Naive thymus-derived CD8-positive, alpha-beta T cell (primary cell): ENCODE data around the gene SEPTIN10. TPM values are rescaled to one million over a fixed set of nuclear protein-coding genes. Genes with fewer than 3 reads are reported as not detected.

Source experiments
- ATAC-seq, 2 donors: fragments of 150-1000 bp; cut with Tn5 transposase in 1 of 2; sonication (Bioruptor Pico), chemical (Tn5 transposase) in 1 of 2; 1 replicate in 1 of 2; 2 replicates in 1 of 2; pipeline ENCODE4 v1.10.0; 2021; ENCODE audit warnings: mild to moderate bottlenecking in 2 of 2, moderate library complexity in 2 of 2
- POLR2A ChIA-PET: fragments of 350-600 bp; sonication (Branson Sonifier 250); formaldehyde crosslinking; loops from one replicate; lab custom pipeline; 2021; ENCODE audit warnings: antibody characterized with exemption; lab: Charles Lee
- DNase-seq, 10 donors: peaks; one replicate each; pipeline versions ENCODE4 v3.0.0 to v3.0.0-alpha.2; 2020 to 2022
- H3K27ac Mint-ChIP-seq, 10 donors: one replicate each; pipeline ENCODE4 v1.8.0; 2020 to 2022; ENCODE audit warnings: mild to moderate bottlenecking in 10 of 10, mixed read lengths in 10 of 10, moderate library complexity in 4 of 10, inconsistent platforms in 1 of 10
- H3K27me3 Mint-ChIP-seq, 5 donors: one replicate each; pipeline ENCODE4 v1.8.0; 2021 to 2022; ENCODE audit warnings: mixed read lengths in 5 of 5
- H3K36me3 Mint-ChIP-seq, 3 donors: one replicate each; pipeline ENCODE4 v1.8.0; 2020 to 2022; ENCODE audit warnings: mixed read lengths in 3 of 3, mild to moderate bottlenecking in 2 of 3, inconsistent platforms in 1 of 3
- H3K4me1 Mint-ChIP-seq, 4 donors: one replicate each; pipeline ENCODE4 v1.8.0; 2021 to 2022; ENCODE audit warnings: mixed read lengths in 4 of 4
- H3K4me3 Mint-ChIP-seq, 10 donors: one replicate each; pipeline ENCODE4 v1.8.0; 2020 to 2022; ENCODE audit warnings: mild to moderate bottlenecking in 10 of 10, mixed read lengths in 10 of 10, moderate library complexity in 6 of 10, inconsistent platforms in 1 of 10
- H3K9me3 Mint-ChIP-seq, 9 donors: one replicate each; pipeline ENCODE4 v1.8.0; 2020 to 2022; ENCODE audit warnings: mixed read lengths in 9 of 9, mild to moderate bottlenecking in 3 of 9, inconsistent platforms in 1 of 9, moderate library complexity in 1 of 9
- polyA plus RNA-seq, 3 donors: library from polyadenylated mRNA; unstranded; fragments of 300-500 nt; fragmentation: Illumina TruSeq; gene quantifications; one replicate each; pipeline ENCODE4 v1.2.3, GENCODE V29; 2021
- total RNA-seq, 8 experiments: library from RNA in 2 of 8; stranded (reverse) in 2 of 8; gene quantifications; one replicate each; pipeline ENCODE4 v1.2.3 and lab custom pipeline; 2021 to 2026

Gene SEPTIN10
- total and polyA plus RNA-seq, 5 experiments from 2014 or later, result 0.42 TPM; not detected in 4

DNA sequence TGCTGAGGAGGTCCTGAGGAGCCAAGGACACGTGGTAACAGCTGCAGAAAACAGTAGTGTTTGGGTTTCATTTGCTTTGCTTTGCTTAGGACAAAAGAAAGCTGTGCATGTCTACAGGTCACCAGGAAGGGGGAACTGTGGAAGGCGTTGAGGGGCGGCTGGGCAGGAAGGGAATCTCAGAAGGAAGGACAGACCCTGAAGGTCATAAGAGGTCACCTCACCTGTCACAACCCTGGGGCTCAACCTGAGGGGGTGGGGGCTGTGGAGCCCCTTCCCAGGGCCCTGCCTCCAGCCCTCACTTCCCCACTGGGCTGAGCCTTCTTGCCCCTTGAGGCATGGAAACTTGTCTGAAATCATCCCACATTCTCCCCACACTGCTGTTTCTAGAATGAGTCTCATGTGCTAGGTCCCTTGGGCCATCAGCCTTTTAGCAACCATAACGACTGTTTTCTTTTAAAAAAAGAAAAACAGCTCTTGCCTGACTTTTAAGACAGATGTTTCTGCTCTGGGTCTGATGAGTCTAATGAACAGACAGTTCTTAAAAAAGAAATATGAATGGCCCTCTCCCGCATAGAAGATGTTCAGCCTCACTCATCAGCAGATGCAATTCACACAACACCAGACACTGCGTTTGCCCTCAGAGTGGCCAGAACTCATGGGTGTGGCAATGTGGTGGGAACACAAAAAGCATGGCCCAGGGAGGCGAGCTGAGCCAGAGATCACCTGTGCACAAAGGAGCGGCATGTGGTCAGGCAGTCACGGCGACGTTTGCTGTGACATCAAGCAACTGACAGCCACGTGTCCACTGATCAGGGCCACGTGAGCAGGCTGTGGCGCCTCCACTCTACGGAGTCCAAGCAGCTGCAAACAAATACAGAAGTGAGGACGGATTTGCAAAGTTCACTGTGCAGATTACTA, 84.0 kb downstream of the SEPTIN10 start:
- H3K4me1 Mint-ChIP-seq, result peaks cover 0 to 2% (median 0%) of the 10 kb centered on the region in 4 donors
- H3K36me3 Mint-ChIP-seq, result no peaks in the 10 kb centered on the region
- DNase-seq (no peak), ATAC-seq (no peak)
- no peaks in the 10 kb centered on the region for H3K9me3 Mint-ChIP-seq
- H3K27me3 Mint-ChIP-seq, result peaks cover 0 to 7% (median 6%) of the 10 kb centered on the region in 5 donors
- no peak overlapping the region for H3K27ac Mint-ChIP-seq
- POLR2A ChIA-PET, result interaction anchor here (0.5 kb wide), 1 partner anchor 695 kb away, joined by 4 read pairs; no protein-coding TSS in a partner anchor
- no peak overlapping the region for H3K4me3 Mint-ChIP-seq

DNA sequence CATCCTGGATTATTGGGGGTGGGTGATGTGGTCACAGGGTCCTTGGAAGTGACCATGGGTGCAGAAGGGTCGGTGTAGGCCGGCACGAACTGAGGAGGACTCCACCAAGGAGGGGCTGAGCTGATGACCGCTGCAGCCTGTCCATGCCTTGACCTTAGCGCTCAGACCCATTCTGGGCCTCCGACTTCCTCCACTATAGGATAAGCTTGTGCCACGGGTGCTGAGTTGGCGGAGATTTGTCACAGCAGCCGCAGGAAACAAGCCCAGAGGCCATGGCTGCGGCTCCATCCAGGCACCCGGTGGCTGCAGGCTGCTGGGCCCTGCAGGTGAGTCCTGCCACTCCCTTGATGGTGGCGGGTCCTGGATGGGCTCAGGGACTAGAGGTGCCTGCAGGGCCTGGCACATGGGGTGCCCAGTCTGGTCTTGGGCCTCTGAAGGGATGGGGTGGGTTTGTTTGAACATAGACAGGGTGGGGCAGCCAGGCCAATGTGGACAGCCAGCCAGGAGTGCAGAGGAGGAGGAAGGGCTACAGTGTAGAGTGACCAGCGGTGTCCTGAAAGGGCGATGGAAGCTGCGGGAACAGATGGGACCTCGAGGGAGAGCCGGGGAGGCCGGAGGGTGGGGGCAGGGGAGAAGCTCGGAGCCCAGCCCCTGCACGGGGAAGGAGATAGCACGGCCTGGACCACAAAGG, 84.8 kb downstream of the SEPTIN10 start:
- Mint-ChIP-seq H3K4me3 (no peak overlapping the region), H3K9me3 (no peaks in the 10 kb centered on the region), H3K36me3 (no peaks in the 10 kb centered on the region), H3K27me3 (peaks cover 0 to 7% (median 6%) of the 10 kb centered on the region in 5 donors), H3K27ac (no peak overlapping the region), H3K4me1 (peaks cover 0 to 2% (median 0%) of the 10 kb centered on the region in 4 donors)
- ATAC-seq (no peak), DNase-seq (no peak)
- POLR2A ChIA-PET, result interaction anchor here (0.5 kb wide), 1 partner anchor 695 kb away, joined by 4 read pairs; no protein-coding TSS in a partner anchor

DNA sequence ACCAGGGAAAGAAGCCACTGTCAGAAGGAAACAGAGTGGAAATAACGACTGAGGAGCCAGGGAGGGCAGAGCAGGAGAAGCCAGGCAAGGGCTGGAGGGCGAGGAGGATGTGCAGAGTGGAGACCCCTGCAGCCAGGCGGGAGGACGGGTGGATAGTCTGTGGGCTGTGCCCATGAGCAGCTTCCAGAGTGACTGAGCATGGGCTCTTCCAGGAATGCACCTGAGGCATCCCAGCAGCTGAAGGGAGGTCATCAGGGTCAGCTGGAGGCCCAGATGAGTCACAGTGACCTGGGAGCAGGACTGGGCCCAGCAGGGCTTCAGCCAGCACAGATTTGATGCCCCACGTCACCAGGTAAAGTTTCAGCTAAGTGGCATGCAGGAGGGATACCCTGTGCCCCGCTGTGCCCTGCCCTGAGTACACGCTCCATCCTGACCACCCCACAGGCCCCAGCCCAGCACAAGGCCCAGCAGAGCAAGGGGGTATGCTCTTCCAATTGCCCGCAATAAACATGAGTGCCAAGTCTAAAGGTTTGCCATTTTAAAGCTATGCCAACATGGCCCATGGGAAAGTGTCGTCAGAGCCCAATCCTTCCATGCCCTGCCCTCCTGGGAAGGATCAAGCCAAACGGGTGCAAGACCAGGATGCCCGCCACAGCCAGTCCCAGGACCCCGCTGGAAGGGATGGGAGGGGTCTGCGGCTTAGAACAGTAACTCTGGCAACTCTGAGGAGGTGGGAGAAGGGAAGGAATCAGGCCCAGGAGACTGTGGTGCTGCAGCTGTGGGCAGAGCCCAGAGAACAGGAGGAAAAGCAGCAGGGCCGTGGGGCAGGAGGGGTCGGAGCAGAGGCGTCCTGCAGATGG, 85.7 kb downstream of the SEPTIN10 start:
- no peak overlapping the region for H3K4me3 Mint-ChIP-seq
- H3K27me3 Mint-ChIP-seq, result peaks cover 0 to 7% (median 6%) of the 10 kb centered on the region in 5 donors
- DNase-seq (no peak), ATAC-seq (no peak)
- no peaks in the 10 kb centered on the region for H3K36me3 Mint-ChIP-seq
- peaks cover 0 to 2% (median 0%) of the 10 kb centered on the region in 4 donors for H3K4me1 Mint-ChIP-seq
- POLR2A ChIA-PET, result no interaction called here
- no peaks in the 10 kb centered on the region for H3K9me3 Mint-ChIP-seq
- no peak overlapping the region for H3K27ac Mint-ChIP-seq

DNA sequence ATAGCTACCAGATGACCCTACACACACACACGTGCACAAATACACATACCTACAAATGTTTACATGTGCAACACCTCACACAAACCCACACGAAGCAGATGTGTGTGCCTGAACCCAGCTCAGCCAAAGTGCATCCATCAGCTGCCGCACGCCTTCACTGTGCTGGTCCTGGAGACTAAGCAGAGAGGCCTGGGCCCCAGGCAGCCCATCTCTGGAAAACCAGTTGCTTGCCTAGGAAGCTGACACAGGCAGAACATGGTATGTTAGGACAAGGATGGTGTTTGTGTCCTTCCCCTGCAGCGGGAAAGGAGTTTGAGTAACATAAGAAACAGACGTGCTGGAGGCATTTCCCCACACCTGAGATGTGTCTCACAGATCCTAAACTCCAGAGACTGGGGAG, 86.7 kb downstream of the SEPTIN10 start:
- H3K36me3 Mint-ChIP-seq, result no peaks in the 10 kb centered on the region
- no peak overlapping the region for H3K27ac Mint-ChIP-seq
- peaks cover 0 to 7% (median 6%) of the 10 kb centered on the region in 5 donors for H3K27me3 Mint-ChIP-seq
- DNase-seq (no peak), ATAC-seq (no peak)
- peaks cover 0 to 2% (median 0%) of the 10 kb centered on the region in 4 donors for H3K4me1 Mint-ChIP-seq
- no peaks in the 10 kb centered on the region for H3K9me3 Mint-ChIP-seq
- H3K4me3 Mint-ChIP-seq, result no peak overlapping the region
- POLR2A ChIA-PET, result no interaction called here

DNA sequence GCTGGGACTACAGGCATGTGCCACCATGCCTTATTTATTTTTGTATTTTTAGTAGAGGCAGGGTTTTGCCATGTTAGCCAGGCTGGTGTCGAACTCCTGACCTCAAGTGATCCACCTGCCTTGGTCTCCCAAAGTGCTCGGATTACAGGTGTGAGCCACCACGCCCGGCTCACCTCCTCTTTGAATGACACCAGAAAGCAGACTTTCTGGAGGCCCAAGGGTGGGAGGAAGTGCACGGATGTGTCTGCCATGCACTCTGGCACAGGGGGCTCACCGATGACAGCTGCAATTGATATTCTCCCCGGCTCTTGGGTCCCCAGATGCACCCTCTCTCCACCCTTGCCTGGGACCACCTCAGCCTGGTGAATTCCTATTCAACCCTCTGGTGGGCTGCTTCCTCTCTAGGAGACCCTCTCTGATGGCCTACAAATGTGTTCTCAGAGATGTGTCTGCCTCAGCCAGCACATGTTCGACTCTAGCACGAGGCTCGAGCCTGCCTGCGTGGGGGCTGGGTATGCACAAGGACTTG, 87.3 kb downstream of the SEPTIN10 start:
- no peaks in the 10 kb centered on the region for H3K36me3 Mint-ChIP-seq
- no peaks in the 10 kb centered on the region for H3K9me3 Mint-ChIP-seq
- DNase-seq, result no peak
- no peak overlapping the region for H3K4me3 Mint-ChIP-seq
- H3K27me3 Mint-ChIP-seq, result peaks cover 0 to 7% (median 6%) of the 10 kb centered on the region in 5 donors
- no peak overlapping the region for H3K27ac Mint-ChIP-seq
- POLR2A ChIA-PET, result no interaction called here
- H3K4me1 Mint-ChIP-seq, result peaks cover 0 to 2% (median 0%) of the 10 kb centered on the region in 4 donors
- no peak for ATAC-seq

DNA sequence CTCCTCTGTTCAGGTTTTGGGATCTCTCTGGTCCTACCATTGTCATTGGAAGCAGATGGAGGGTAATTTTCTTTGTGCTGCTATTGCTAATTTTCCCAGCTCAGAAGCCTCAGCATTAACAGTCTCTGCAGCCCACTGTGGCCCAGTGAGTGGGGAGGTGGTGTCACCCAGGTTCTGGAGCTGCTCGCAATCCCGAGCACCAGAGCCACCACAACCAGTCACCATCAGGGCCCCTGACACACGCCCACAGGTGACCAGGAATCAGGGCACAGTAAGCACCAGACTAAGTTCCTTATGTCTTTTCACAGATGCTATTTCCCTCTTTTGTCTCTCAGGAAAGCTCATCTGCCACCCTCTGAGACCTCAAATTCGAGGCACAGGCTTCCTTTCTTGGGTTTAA, 87.9 kb downstream of the SEPTIN10 start:
- H3K27ac Mint-ChIP-seq, result no peak overlapping the region
- no peak for ATAC-seq
- POLR2A ChIA-PET, result no interaction called here
- peaks cover 0 to 7% (median 6%) of the 10 kb centered on the region in 5 donors for H3K27me3 Mint-ChIP-seq
- H3K36me3 Mint-ChIP-seq, result no peaks in the 10 kb centered on the region
- DNase-seq, result no peak
- H3K9me3 Mint-ChIP-seq, result no peaks in the 10 kb centered on the region
- no peak overlapping the region for H3K4me3 Mint-ChIP-seq
- H3K4me1 Mint-ChIP-seq, result peaks cover 0 to 2% (median 0%) of the 10 kb centered on the region in 4 donors

DNA sequence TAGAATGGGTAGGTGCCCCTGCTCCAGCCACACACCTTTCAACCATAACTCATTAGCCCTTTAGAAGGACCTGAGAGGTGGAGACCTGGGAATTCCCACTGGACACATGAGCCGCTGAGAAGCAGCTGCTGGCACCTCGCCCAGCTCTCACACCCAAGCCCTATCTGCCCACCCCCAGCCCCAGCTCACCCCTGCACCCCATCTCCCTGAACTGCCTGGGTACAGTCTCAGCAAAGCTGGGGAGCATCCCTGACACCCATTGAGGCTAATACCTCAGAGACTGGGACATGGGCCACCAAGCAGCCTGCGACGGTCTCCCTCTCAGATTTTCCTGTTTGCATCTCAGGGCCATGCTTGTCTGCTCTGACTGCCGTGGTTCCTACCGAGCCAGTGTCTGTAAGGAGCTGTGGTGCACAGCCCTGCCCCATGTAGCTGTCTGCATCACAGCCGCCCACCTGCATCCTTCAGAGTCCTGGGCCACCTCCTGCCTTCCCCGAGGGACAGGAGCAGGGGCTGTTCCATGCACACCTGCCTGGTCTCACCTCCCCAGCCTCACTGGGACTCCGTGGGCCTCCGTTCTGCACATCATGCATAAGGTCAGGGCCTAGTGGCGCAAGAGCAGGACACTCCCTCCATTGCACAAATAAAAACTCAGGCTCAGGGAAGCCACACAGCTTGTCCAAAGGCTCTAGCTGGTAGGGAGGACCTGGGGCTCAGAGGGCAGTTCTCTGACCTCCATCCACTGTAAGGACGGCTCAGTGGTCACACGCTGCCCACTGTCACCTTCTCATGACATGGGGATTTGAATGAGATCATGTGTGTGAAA, 90.0 kb downstream of the SEPTIN10 start:
- no peak for DNase-seq
- no peak overlapping the region for H3K27ac Mint-ChIP-seq
- no peak for ATAC-seq
- no peak overlapping the region for H3K4me3 Mint-ChIP-seq
- no peaks in the 10 kb centered on the region for H3K36me3 Mint-ChIP-seq
- H3K27me3 Mint-ChIP-seq, result peaks cover 0 to 3% (median 2%) of the 10 kb centered on the region in 5 donors
- POLR2A ChIA-PET, result no interaction called here
- H3K9me3 Mint-ChIP-seq, result no peaks in the 10 kb centered on the region
- H3K4me1 Mint-ChIP-seq, result peaks cover 0 to 2% (median 0%) of the 10 kb centered on the region in 4 donors

DNA sequence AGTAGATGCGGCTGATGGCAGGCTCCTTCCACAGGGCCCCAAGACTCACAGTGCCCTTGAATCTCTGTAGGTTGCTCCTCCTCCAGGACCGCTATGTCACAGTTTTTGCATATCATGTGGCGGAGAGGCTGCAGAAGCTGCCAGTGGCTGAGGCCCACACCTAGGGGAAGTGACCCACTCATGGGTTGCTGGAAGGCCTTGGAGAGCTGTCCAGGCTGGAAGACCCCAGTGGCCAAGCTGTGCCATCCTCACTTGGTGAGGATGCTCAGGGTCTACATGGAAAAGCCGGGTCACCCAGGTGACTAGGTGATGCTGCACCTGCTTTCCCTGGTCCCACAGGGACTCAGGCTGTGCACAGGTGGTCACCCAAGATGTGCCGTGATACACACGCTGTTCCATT, 90.6 kb downstream of the SEPTIN10 start:
- Mint-ChIP-seq H3K27ac (no peak overlapping the region), H3K9me3 (no peaks in the 10 kb centered on the region), H3K4me3 (no peak overlapping the region), H3K4me1 (peaks cover 0 to 1% (median 0%) of the 10 kb centered on the region in 4 donors), H3K27me3 (peaks cover 0 to 3% (median 1%) of the 10 kb centered on the region in 5 donors), H3K36me3 (no peaks in the 10 kb centered on the region)
- ATAC-seq, result no peak
- no peak for DNase-seq
- POLR2A ChIA-PET, result no interaction called here

DNA sequence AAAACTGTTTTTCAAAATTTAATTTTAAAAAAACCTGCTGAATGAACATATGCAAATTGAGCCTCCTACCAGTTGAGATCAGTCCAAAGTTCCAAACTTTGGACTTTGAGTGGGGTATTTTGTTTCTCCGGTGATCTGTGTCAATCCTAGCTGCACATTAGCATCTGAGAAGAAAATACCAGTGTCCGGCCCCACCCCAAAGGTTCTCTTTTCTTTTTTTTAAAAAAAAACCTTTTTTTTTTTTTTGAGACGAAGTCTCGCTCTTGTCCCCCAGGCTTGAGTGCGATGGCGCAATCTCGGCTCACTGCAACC, 91.7 kb downstream of the SEPTIN10 start:
- POLR2A ChIA-PET, result no interaction called here
- Mint-ChIP-seq H3K36me3 (no peaks in the 10 kb centered on the region), H3K4me3 (no peak overlapping the region), H3K27me3 (peaks cover 0 to 3% (median 0%) of the 10 kb centered on the region in 5 donors), H3K9me3 (no peaks in the 10 kb centered on the region), H3K4me1 (peaks cover 0 to 2% (median 0%) of the 10 kb centered on the region in 4 donors), H3K27ac (no peak overlapping the region)
- no peak for ATAC-seq
- no peak for DNase-seq

DNA sequence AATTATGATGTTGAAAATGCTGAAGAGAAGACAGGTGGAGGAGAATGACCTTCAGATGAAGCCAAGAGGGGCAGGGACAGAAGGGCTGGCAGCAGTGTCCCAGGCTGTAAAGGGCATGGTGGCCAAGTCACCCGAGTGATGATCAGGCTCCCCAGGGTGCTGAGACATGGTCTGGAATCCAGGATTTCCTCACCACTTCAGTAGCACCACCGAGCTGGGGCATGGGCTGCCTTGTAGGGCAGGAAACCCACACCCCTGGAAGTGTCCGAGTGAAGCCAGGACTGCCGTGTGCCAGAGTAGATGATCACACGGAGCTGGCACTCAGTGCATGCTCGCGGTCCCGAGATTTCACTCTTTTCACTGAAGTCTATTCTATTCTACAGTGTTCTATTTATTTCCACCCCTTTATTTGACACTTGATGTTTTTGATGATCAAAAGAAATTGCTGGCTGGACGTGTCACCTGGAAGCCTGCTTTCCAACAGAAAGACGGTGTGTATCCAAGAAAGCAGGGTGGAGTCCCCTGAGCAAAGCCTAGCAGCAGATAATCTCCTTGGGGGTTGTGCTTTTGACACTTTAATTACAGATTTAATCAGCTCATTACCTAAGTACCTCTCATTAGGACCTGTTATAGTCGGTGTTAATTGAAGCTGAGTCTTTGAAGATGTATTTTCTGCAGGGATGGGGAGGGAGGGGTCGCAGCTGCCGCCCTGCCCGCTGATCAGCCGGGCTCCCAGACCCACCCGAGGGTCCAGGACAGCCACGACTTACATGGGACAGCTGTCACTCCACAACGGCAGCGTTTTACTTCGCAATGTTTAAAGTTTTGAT, 92.3 kb downstream of the SEPTIN10 start:
- ATAC-seq, result no peak
- Mint-ChIP-seq H3K36me3 (no peaks in the 10 kb centered on the region), H3K27me3 (no peaks in the 10 kb centered on the region), H3K4me1 (peaks cover 0 to 2% (median 0%) of the 10 kb centered on the region in 4 donors), H3K27ac (no peak overlapping the region), H3K4me3 (no peak overlapping the region), H3K9me3 (no peaks in the 10 kb centered on the region)
- no peak for DNase-seq
- POLR2A ChIA-PET, result no interaction called here

DNA sequence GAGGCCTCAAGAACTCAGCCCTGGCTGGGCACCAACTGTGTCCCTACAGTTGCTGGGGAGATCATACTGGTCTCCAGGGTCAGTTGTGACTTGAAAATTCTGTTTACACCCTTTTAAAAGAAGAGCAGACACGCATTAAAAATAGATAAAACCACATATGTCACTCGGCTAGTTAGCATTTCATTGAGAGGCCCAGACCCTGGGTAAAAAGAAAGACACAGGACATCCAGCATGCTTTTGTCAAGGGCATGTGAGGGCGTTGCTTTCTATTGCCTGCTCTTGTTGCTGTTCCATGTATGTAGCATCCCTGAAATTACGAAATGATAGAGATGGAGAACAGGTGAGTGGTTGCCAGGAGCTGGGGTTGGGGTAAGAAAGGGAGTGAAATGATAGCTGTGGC, 94.3 kb downstream of the SEPTIN10 start:
- DNase-seq (no peak), ATAC-seq (no peak)
- no peaks in the 10 kb centered on the region for H3K36me3 Mint-ChIP-seq
- peaks cover 0 to 2% (median 0%) of the 10 kb centered on the region in 4 donors for H3K4me1 Mint-ChIP-seq
- H3K27ac Mint-ChIP-seq, result peak overlapping the region in 1 of 10 donors; percentile 11
- no peaks in the 10 kb centered on the region for H3K9me3 Mint-ChIP-seq
- H3K27me3 Mint-ChIP-seq, result no peaks in the 10 kb centered on the region
- POLR2A ChIA-PET, result no interaction called here
- no peak overlapping the region for H3K4me3 Mint-ChIP-seq
